Prostate gland (tissue), 2 donors: ENCODE measurements around the gene CLEC16A.

Source experiments
- POLR2A ChIP-seq: fragments of 450-650 bp; IDR thresholded peaks from one replicate; pipeline ENCODE4 v1.6.1; 2016; ENCODE audit warnings: antibody characterized with exemption, mild to moderate bottlenecking
- TF ChIP-seq, protein P1 (sequence below), 4 experiments: fragments of 200-600 bp in 2 of 4; fragments of 450-650 bp in 2 of 4; sonication (generic) in 2 of 4; IDR thresholded peaks; 1 replicate in 3 of 4; 2 replicates in 1 of 4; pipeline ENCODE4 v1.5.1; 2016 to 2019; ENCODE audit warnings: antibody characterized with exemption in 4 of 4, mild to moderate bottlenecking in 2 of 4, moderate library complexity in 2 of 4

DNA sequence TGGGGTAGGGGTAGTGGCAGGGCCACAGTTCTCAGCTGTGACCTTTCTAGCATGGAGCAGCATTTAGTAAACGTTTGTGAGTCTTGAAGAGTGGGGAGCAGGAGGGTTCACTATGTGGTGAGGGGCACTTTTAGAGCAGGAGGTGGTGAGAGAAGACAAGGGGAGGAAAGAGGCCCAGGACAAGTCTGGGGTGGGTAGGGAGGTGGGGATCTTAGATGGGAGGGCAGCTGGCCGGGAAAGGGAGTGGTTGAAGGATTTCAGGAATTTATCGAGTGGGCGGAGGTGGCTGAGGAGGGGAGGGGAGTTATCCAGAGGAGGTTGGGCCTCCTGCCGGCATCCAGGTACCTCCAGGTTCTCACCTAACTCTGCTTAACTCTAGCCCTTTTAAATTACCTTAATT lies 1.9 kb downstream of the CLEC16A start:
- TF ChIP-seq POLR2A: no peak
- TF ChIP-seq, protein P1, sequence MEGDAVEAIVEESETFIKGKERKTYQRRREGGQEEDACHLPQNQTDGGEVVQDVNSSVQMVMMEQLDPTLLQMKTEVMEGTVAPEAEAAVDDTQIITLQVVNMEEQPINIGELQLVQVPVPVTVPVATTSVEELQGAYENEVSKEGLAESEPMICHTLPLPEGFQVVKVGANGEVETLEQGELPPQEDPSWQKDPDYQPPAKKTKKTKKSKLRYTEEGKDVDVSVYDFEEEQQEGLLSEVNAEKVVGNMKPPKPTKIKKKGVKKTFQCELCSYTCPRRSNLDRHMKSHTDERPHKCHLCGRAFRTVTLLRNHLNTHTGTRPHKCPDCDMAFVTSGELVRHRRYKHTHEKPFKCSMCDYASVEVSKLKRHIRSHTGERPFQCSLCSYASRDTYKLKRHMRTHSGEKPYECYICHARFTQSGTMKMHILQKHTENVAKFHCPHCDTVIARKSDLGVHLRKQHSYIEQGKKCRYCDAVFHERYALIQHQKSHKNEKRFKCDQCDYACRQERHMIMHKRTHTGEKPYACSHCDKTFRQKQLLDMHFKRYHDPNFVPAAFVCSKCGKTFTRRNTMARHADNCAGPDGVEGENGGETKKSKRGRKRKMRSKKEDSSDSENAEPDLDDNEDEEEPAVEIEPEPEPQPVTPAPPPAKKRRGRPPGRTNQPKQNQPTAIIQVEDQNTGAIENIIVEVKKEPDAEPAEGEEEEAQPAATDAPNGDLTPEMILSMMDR (IDR thresholded peaks at IDR 0.05): no peak
